GM18519 (cell line): ENCODE results near the gene PLOD1.
A peak's percentile ranks its signal among the peaks of the same experiment; 100 is the strongest.

Experiments used
- ATAC-seq: cut with Tn5 transposase; IDR thresholded peaks from one replicate; pipeline ENCODE4 v1.9.1; 2021; ENCODE audit warnings: mild to moderate bottlenecking, moderate library complexity; ENCODE audit not compliant: unreplicated experiment, low FRiP score

The PLOD1 gene

DNA sequence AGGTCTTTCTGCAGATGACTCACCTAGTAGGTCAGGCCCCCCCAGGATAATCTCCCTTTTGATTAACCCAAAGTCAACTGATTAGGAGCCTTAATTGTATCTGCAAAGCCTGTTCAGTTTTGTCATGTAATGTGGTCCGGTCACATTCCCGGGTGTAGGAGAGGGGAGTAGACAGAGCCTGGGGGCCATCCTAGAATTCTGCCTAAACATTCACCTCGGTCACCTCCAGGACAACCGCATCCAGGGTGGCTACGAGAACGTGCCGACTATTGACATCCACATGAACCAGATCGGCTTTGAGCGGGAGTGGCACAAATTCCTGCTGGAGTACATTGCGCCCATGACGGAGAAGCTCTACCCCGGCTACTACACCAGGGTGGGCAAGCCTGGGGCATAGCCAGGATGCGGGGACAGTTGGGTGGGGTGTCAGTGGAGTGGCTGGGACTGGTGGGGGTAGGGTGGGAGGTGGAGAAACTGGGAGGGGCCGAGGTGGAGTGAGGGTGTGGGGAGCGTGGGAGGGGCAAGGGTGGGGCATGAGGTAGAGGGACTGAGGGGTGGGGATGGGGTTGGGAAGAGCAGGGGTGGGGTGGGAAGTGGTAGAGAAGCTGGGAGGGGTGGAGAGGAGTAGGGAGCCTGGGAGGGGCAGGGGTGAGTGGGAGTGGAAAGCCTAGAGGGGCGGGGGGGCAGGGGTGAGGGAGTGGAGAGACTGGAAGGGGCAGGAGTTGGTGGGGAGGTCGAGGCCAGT, 36.1 kb downstream of the PLOD1 start:
- no peak for ATAC-seq

DNA sequence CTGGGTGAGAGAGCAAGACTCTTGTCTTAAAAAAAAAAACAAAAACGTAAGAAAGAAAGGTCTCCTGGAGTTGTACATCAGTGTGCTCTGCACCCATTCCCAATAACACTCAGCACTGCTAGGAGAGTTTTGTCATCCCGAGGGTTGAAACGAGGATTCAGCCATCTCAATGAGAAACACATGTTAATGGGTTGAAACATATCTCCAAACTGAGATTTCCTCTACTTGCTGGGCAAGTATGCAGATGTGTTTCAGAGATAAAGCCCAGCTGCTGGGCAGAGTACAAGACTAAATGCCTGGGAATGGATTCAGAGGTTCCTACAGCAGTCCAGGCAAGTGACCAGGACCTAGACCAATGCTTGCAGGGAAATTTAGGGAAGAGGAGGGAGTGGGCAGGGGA, 43.1 kb downstream of the PLOD1 start:
- no peak for ATAC-seq

GRCh38 chr1:11978301-11978700, 43.8 kb downstream of the PLOD1 start:
- no peak for ATAC-seq

DNA sequence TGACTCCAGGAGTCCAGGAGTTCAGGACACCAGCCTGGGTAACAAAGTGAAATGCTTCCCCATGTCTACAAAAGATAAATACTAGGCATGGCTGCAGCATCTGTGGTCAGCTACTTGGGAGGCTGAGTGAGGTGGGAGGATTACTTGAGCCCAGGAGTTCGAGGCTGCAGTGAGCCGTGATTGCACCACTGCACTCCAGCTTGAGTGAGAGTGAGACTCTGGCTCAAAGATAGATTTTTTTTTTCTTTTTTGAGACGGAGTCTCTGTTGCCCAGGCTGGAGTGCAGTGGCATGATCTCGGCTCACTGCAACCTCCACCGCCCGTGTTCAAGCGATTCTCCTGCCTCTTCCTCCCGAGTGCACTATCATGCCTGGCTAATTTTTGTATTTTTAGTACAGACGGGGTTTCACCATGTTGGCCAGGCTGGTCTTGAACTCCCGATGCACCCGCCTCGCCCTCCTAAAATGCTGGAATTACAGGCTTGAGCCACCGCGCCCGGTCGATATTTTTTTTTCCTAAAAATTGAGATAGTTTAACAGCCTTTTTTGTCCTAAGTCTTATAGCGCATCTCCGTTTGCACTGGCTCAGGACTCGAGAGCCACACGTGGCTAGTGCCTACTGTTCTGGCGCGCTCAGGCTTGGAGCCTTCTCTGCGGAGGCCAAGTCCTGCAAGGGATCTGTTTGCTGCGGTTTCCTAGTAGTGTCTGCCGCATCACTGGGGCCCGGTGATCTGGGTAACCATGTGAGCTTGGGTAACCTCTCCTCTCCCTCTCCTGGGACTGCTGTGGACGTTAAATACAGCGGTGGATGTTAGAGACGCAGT, 44.7 kb downstream of the PLOD1 start:
- ATAC-seq: no peak

DNA sequence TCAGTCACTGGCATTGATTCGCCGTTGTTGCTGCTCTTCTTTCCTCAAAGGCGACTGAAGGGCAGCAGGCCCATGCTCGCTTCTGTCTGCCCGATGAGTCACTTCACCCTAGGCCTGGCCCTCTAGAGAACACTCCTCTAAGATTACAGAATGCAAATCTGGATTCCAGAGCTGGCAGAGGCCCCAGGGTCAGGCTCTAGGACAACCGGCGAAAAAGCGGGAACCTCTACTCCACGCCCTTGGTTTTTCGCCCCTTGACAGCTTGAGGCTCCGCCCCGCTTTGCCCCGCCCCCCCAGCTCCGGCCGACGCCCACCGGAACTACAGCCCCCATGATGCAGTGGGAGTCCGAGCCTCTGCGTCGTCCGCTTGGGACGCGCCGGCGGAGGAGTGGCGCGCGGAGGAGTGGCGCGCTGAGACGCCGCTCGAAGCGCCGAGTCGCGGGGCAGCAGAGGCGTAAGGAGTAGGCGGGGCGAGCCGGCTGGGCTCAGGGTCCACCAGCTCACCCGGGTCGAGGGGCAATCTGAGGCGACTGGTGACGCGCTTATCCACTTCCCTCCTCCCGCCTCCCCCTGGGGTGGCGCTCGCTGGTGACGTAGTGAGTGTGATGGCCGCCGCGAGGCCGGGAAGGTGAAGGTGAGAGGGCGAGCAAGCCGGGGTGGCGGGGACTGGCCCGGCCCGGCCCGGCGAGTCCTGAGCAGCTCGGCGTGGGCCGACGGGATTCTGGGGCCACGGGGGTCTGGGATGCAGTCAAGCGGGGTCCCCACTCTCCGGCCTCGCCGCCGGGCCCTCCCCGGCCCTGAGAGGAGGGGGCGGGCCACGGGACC, 45.5 kb downstream of the PLOD1 start, which contains the start of gene MFN2:
TSS of gene MFN2 (plus strand) at position 594 of the 825 bp plus-strand sequence. CDS start 8,725 bp downstream, outside the sequence.
- ATAC-seq: peak; percentile 83

GRCh38 chr1:11980676-11980972, 46.1 kb downstream of the PLOD1 start:
- no peak for ATAC-seq

DNA sequence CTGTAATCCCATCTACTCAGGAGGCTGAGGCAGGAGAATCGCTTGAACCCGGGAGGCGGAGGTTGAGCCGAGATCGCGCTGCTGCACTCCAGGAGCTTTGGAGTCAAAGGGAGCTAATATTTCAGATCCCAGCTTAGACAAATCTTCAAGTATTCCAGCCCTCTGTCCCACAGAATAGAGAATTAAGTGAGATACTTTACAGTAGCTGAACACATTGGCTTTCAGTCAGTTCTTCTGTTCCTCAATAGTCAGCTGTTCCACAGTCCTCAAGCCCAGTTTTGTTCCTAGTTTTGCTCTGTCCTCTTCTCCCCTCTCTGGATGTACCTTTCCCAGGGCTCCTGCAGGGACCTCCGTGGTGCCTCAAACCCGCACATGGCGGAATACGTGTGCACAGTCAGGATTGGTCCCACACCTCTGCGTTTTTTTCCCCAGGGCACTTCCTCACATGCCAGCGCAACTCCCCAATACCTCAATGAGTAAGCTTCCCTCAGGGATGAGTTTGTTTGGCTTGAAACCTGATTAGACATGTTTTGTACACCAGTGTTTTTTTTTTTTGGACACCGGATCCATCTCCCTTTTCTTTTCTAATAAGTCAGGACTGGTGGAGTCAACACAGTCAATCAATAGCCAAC, 47.0 kb downstream of the PLOD1 start:
- no peak for ATAC-seq

- no peak for ATAC-seq
These were observed 47.5 kb downstream of the PLOD1 start for GRCh38 chr1:11982010-11982392.

DNA sequence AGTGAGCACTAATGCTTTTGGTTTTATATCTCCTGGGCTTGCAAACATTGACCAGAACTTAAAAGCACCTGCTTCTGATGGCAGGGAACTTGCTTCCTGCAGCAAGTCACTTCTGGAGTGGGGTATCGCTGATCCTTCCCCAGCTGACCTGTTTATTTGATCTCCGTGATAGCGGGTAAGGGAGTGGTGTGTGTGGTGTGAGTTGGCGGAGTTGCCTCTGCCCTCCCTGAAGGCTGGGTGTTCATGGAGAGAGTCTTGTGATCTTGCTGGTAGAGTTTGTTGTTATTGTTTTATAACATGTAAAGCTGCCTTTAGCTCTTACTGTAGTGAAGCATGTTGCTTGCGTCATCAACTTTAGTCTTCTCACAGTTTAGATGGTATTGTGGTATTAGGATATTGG, 49.6 kb downstream of the PLOD1 start:
- ATAC-seq: no peak

- ATAC-seq: no peak
These were observed 50.1 kb downstream of the PLOD1 start for GRCh38 chr1:11984576-11984975.

DNA sequence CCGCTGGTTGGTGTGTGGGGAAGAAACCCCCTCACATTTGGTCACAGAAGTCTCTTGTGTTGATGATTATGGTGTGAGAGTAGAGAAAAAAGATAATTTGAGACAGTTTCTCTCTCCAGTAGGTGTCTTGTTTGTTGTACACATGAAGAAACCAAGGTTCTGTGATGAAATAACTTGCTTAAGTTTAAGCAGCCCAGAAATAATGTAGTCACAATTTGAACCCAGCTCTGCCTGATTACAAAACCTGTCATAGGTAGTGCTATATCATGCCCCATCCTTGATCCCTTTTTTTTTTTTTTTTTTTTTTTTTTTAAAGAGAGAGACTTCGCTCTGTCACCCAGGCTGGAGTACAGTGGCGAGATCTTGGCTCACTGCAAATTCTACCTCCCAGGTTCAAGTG, 50.7 kb downstream of the PLOD1 start:
- ATAC-seq: no peak

DNA sequence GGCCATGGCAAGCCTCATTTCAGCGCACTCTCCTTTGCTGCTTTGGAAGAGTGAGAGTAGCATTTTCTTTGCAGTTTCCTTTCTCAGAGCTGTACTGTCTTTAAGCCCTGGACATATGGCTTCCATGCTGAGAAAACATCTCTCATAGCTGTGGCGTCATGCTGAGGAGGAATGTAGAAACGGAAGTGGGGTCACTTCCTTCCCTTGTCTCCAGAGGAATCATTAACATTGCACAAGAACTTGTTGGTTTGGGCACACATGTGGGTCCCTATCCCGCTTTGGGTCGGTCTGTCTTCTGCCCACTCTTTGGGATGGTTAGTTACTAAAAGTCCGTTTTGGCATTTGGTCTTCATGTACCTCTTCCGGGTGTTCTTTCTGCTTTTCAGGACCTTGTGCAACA, 51.3 kb downstream of the PLOD1 start:
- no peak for ATAC-seq

DNA sequence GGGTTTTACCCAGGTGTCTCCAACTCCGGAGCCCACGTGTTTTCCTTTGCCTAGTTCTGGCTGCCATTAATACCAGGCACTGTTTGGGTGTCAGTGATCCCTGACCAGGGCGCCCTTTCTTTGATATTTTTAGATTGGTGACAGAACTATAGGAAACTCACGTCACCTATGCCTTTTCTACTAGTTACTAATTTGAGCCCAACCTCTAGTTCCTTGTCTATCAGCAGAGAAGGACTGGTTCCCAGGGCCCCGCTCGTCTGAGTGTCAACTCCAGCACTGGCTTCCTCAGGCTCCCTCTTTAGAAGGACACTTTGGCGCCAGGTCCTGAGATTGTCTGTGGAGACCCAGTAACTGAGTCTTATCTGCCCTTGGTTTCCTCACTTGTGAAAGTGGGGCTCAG, 55.2 kb downstream of the PLOD1 start:
- no peak for ATAC-seq

- no peak for ATAC-seq
These were observed 56.0 kb downstream of the PLOD1 start for GRCh38 chr1:11990303-11991032.

- ATAC-seq: no peak
These were observed 57.6 kb downstream of the PLOD1 start for GRCh38 chr1:11991969-11992676.

DNA sequence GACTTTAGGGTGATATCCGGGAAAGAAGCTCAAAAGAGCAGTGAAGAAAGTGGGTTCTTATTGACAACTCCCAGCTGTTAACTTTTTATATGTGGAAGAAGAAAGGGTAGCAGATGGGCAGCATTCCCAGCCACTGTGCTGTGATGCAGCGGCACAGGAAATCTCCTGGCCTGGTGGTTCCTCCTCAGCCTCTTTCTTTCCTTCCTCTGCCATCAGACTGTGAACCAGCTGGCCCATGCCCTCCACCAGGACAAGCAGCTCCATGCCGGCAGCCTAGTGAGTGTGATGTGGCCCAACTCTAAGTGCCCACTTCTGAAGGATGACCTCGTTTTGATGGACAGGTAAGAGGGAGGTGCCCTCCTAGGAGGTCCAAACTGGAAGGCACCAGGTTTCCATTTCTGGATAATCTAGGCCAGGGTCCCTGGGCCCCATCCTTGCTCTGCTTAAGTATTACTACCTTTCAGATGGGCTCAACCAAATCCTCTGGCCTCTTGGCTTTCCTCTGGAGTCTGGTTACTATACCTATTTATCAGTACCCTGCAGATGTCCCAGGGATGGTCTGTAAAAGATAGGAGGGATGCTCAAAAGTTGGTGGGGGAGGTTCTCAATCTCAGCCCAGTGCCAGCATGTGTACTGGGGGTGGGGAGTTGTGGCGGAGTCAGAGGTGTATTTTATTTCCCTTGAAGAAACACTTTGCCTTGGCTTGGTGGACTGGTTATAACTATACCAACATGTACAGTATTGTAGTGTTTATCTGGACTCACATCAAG, 62.7 kb downstream of the PLOD1 start:
- no peak for ATAC-seq

GRCh38 chr1:11998636-11999035, 64.1 kb downstream of the PLOD1 start:
- ATAC-seq: no peak

GRCh38 chr1:11999236-11999635, 64.7 kb downstream of the PLOD1 start:
- no peak for ATAC-seq
